ENCODE data around the gene RAB5B. TPM values are rescaled to one million over a fixed set of nuclear protein-coding genes. Genes with fewer than 3 reads are reported as not detected.

The RAB5B gene
- total and polyA plus RNA-seq, 10 of the 15 experiments (the other 5 are each of a cell fraction or from before 2014, with no cell fraction given) = 7.5 to 149 (median 37.8) TPM

DNA sequence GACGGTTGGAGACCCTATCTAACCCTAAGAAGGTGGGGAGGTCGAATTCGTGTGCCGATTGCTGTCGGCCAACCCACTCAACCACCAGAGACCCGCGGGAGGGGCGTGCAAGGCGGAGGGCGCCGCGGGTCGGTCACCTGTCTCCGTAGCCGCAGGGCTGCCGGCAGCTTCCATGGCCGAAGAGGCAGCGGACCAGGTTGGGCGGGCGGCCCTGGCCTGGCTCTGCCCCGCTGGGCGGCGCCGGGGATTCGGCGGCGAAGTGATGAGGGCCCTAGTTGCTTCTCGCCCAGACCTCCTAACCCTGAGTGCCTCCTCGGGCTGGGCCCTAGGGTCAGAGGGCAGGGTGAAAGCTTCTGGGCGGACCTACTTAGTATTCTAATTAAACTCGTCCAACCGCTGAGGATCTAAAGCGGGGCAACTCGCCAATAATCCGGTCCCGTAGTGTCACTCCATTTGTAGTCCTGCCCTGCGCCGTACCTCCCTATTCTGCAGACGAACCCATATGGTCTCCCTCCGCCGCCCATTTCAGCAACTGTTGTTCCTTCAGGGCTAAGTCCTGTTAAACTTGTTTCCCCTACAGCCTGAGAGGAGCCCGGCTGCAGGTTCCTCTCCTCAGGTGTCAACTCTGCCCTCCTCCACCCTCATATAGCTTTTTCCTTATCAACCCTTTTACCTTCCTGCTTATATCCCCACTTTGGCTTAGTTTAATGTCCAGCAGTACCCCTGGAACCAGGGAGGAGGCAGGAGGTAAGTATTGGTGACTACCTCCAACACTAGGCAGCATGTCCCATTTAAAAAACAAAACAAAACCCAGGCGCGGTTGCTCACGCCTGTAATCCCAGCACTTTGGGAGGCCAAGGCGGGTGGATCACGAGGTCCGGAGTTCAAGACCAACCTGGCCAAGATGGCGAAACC lies 46.0 kb upstream of the RAB5B start, which contains the start of gene PYM1 (continued):
- TF ChIP-seq, protein P1, sequence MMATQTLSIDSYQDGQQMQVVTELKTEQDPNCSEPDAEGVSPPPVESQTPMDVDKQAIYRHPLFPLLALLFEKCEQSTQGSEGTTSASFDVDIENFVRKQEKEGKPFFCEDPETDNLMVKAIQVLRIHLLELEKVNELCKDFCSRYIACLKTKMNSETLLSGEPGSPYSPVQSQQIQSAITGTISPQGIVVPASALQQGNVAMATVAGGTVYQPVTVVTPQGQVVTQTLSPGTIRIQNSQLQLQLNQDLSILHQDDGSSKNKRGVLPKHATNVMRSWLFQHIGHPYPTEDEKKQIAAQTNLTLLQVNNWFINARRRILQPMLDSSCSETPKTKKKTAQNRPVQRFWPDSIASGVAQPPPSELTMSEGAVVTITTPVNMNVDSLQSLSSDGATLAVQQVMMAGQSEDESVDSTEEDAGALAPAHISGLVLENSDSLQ (IDR thresholded peaks at IDR 0.05) = peak; percentile 88
- TF ChIP-seq ZBED1 (IDR thresholded peaks at IDR 0.05; ENCODE audit: borderline replicate concordance) (0 out of 2 replicates have a peak, but pooled peaks have one; percentile 30), MXI1 (IDR thresholded peaks at IDR 0.05; ENCODE audit: low read depth, low read length) (peak; percentile 54; the same call in 1 of the 2 replicates), HDAC2 (IDR thresholded peaks at IDR 0.05) (no peak), EP300 (IDR thresholded peaks at IDR 0.05; ENCODE audit: borderline replicate concordance in 1 of 2, control insufficient read depth in 1 of 2, low read depth in 2 of 2, low read length in 2 of 2) (no peak), ZSCAN29 (IDR thresholded peaks at IDR 0.05) (peak; percentile 87), HDAC6 (IDR thresholded peaks at IDR 0.05; ENCODE audit: unreplicated experiment) (no peak), TAF1 (IDR thresholded peaks at IDR 0.05; ENCODE audit: borderline replicate concordance, low read depth, low read length) (peak; percentile 58; the same call in 1 of the 2 replicates), TBL1XR1 (IDR thresholded peaks at IDR 0.05; ENCODE audit: low read depth, low read length) (no peak), SIN3A (IDR thresholded peaks at IDR 0.05; ENCODE audit: low read depth, low read length) (peak; percentile 52; the same call in 1 of the 2 replicates), RCOR1 (conservative IDR thresholded peaks at IDR 0.05; ENCODE audit: low read depth, low read length) (0 out of 2 replicates have a peak, but pooled peaks have one; percentile 74), JUNB (IDR thresholded peaks at IDR 0.05) (no peak), CBX5 (IDR thresholded peaks at IDR 0.05; ENCODE audit: low read depth) (no peak), IKZF1 (conservative IDR thresholded peaks at IDR 0.05) (peak; percentile 53; the same call in 1 of the 2 replicates)
- TF ChIP-seq, protein P2, sequence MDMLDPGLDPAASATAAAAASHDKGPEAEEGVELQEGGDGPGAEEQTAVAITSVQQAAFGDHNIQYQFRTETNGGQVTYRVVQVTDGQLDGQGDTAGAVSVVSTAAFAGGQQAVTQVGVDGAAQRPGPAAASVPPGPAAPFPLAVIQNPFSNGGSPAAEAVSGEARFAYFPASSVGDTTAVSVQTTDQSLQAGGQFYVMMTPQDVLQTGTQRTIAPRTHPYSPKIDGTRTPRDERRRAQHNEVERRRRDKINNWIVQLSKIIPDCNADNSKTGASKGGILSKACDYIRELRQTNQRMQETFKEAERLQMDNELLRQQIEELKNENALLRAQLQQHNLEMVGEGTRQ (IDR thresholded peaks at IDR 0.05; ENCODE audit: borderline replicate concordance, low read depth, low read length) = no peak
- TF ChIP-seq, protein P3, sequence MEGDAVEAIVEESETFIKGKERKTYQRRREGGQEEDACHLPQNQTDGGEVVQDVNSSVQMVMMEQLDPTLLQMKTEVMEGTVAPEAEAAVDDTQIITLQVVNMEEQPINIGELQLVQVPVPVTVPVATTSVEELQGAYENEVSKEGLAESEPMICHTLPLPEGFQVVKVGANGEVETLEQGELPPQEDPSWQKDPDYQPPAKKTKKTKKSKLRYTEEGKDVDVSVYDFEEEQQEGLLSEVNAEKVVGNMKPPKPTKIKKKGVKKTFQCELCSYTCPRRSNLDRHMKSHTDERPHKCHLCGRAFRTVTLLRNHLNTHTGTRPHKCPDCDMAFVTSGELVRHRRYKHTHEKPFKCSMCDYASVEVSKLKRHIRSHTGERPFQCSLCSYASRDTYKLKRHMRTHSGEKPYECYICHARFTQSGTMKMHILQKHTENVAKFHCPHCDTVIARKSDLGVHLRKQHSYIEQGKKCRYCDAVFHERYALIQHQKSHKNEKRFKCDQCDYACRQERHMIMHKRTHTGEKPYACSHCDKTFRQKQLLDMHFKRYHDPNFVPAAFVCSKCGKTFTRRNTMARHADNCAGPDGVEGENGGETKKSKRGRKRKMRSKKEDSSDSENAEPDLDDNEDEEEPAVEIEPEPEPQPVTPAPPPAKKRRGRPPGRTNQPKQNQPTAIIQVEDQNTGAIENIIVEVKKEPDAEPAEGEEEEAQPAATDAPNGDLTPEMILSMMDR (IDR thresholded peaks at IDR 0.05 in 2 of 3, conservative IDR thresholded peaks at IDR 0.05 in 1 of 3; ENCODE audit: control insufficient read depth in 2 of 3, extremely low read depth in 1 of 3, insufficient read depth in 1 of 3, low read depth in 3 of 3, low read length in 3 of 3) = no peak
- TF ChIP-seq, protein P4, sequence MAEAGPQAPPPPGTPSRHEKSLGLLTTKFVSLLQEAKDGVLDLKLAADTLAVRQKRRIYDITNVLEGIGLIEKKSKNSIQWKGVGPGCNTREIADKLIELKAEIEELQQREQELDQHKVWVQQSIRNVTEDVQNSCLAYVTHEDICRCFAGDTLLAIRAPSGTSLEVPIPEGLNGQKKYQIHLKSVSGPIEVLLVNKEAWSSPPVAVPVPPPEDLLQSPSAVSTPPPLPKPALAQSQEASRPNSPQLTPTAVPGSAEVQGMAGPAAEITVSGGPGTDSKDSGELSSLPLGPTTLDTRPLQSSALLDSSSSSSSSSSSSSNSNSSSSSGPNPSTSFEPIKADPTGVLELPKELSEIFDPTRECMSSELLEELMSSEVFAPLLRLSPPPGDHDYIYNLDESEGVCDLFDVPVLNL (IDR thresholded peaks at IDR 0.05; ENCODE audit: low read depth, low read length) = no peak
- TF ChIP-seq, protein P5, sequence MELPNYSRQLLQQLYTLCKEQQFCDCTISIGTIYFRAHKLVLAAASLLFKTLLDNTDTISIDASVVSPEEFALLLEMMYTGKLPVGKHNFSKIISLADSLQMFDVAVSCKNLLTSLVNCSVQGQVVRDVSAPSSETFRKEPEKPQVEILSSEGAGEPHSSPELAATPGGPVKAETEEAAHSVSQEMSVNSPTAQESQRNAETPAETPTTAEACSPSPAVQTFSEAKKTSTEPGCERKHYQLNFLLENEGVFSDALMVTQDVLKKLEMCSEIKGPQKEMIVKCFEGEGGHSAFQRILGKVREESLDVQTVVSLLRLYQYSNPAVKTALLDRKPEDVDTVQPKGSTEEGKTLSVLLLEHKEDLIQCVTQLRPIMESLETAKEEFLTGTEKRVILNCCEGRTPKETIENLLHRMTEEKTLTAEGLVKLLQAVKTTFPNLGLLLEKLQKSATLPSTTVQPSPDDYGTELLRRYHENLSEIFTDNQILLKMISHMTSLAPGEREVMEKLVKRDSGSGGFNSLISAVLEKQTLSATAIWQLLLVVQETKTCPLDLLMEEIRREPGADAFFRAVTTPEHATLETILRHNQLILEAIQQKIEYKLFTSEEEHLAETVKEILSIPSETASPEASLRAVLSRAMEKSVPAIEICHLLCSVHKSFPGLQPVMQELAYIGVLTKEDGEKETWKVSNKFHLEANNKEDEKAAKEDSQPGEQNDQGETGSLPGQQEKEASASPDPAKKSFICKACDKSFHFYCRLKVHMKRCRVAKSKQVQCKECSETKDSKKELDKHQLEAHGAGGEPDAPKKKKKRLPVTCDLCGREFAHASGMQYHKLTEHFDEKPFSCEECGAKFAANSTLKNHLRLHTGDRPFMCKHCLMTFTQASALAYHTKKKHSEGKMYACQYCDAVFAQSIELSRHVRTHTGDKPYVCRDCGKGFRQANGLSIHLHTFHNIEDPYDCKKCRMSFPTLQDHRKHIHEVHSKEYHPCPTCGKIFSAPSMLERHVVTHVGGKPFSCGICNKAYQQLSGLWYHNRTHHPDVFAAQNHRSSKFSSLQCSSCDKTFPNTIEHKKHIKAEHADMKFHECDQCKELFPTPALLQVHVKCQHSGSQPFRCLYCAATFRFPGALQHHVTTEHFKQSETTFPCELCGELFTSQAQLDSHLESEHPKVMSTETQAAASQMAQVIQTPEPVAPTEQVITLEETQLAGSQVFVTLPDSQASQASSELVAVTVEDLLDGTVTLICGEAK (IDR thresholded peaks at IDR 0.05; ENCODE audit: borderline replicate concordance) = peak; percentile 55; the same call in 1 of the 2 replicates
